Measurements from ENCODE around the gene TSC22D4. TPM values are rescaled to one million over a fixed set of nuclear protein-coding genes. Genes with fewer than 3 reads are reported as not detected.

TSC22D4 gene
- total RNA-seq, 4 donors from 2014 or later: 57.3 to 97.7 (median 68.0) TPM

- 45 to 58% methylated on average over 16 of the region's 16 CpGs for WGBS, 2 donors
- H3K4me3 ChIP-seq (ENCODE audit: low read depth, poor library complexity, severe bottlenecking): no peak overlapping the region
- intact Hi-C loops (cut with DNase I; ENCODE audit: low total_unique reads): no loop called here
- TF ChIP-seq POLR2A (IDR thresholded peaks at IDR 0.05) (no peak), CTCF (IDR thresholded peaks at IDR 0.05) (no peak)
- DNase-seq (ENCODE audit: low spot score in 2 of 2): no peak
Measured at GRCh38 chr7:100427762-100428198, 51.2 kb downstream of the TSC22D4 start.

GRCh38 chr7:100426516-100426915 is 52.5 kb downstream of the TSC22D4 start:
- no peak overlapping the region for H3K4me3 ChIP-seq (ENCODE audit: low read depth, poor library complexity, severe bottlenecking)
- no peak for TF ChIP-seq POLR2A (IDR thresholded peaks at IDR 0.05)
- no peak for TF ChIP-seq CTCF (IDR thresholded peaks at IDR 0.05)
- intact Hi-C loops (cut with DNase I; ENCODE audit: low total_unique reads): no loop called here

GRCh38 chr7:100425347-100425746 is 53.7 kb downstream of the TSC22D4 start:
- TF ChIP-seq POLR2A (IDR thresholded peaks at IDR 0.05) (no peak), CTCF (IDR thresholded peaks at IDR 0.05) (no peak)
- WGBS, 2 donors: 63 to 75% methylated on average over 1 of the region's 1 CpG
- H3K4me3 ChIP-seq (ENCODE audit: low read depth, poor library complexity, severe bottlenecking): no peak overlapping the region
- intact Hi-C loops (cut with DNase I; ENCODE audit: low total_unique reads): no loop called here
- DNase-seq (ENCODE audit: low spot score in 2 of 2): no peak

More at GRCh38 chr7:100426516-100426915, 52.5 kb downstream of the TSC22D4 start:
- DNase-seq (ENCODE audit: low spot score in 2 of 2): no peak

- DNase-seq (ENCODE audit: low spot score in 2 of 2): no peak
- WGBS, 2 donors: 89% methylated on average over 6 of the region's 6 CpGs
- TF ChIP-seq POLR2A (IDR thresholded peaks at IDR 0.05) (no peak), CTCF (IDR thresholded peaks at IDR 0.05) (no peak)
- intact Hi-C loops (cut with DNase I; ENCODE audit: low total_unique reads): no loop called here
- H3K4me3 ChIP-seq (ENCODE audit: low read depth, poor library complexity, severe bottlenecking): no peak overlapping the region
Measured at GRCh38 chr7:100423315-100423714, 55.7 kb downstream of the TSC22D4 start.

GRCh38 chr7:100419660-100420226 is 59.3 kb downstream of the TSC22D4 start:
- intact Hi-C loops (cut with DNase I; ENCODE audit: low total_unique reads): no loop called here
- WGBS, 2 donors: 81 to 89% methylated on average over 1 of the region's 1 CpG
- no peak for DNase-seq (ENCODE audit: low spot score in 2 of 2)
- TF ChIP-seq POLR2A (IDR thresholded peaks at IDR 0.05): no peak
- no peak for TF ChIP-seq CTCF (IDR thresholded peaks at IDR 0.05)
- H3K4me3 ChIP-seq (ENCODE audit: low read depth, poor library complexity, severe bottlenecking): no peak overlapping the region

Data from lower leg skin (tissue), 4 donors.